ENCODE results near the gene LDLRAD4.

Gene LDLRAD4

DNA sequence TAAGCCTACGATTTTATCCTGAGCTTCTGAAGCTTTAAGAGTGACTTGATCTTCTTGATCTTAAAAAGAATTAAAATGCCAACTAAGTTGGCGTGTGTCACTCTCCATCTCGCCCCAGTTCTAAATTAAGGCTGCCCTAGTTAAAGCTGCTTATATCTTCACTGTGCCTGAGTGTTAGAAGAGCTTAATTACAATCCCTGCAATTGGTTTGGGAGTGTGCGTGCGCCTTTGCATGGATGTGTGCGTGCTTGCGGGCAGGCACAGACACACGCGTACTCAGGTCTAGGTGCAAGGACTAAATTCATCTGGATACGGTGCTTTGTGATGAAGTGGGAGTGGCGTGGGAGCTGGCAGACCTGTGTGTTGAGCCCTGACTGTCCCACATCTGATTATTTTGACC lies 306.3 kb downstream of the LDLRAD4 start:
- H3K27me3 ChIP-seq (ENCODE audit: insufficient read depth, poor library complexity, severe bottlenecking), result no peaks in the 10 kb centered on the region
- no peak for DNase-seq (ENCODE audit: low read depth in 1 of 2, low spot score in 1 of 2)
- no peak overlapping the region for H3K27ac ChIP-seq (replicated peaks)
- H3K4me3 ChIP-seq (replicated peaks; ENCODE audit: insufficient read depth, low read length), result no peak overlapping the region
- TF ChIP-seq GABPA (IDR thresholded peaks at IDR 0.05; ENCODE audit: low read depth) (no peak), POLR2AphosphoS5 (IDR thresholded peaks at IDR 0.05; ENCODE audit: low read depth) (no peak), SPI1 (IDR thresholded peaks at IDR 0.05; ENCODE audit: borderline replicate concordance, low read depth) (no peak)
- TF ChIP-seq, protein P1, sequence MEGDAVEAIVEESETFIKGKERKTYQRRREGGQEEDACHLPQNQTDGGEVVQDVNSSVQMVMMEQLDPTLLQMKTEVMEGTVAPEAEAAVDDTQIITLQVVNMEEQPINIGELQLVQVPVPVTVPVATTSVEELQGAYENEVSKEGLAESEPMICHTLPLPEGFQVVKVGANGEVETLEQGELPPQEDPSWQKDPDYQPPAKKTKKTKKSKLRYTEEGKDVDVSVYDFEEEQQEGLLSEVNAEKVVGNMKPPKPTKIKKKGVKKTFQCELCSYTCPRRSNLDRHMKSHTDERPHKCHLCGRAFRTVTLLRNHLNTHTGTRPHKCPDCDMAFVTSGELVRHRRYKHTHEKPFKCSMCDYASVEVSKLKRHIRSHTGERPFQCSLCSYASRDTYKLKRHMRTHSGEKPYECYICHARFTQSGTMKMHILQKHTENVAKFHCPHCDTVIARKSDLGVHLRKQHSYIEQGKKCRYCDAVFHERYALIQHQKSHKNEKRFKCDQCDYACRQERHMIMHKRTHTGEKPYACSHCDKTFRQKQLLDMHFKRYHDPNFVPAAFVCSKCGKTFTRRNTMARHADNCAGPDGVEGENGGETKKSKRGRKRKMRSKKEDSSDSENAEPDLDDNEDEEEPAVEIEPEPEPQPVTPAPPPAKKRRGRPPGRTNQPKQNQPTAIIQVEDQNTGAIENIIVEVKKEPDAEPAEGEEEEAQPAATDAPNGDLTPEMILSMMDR (IDR thresholded peaks at IDR 0.05; ENCODE audit: insufficient read depth, low read length), result no peak
- TF ChIP-seq, protein P2, sequence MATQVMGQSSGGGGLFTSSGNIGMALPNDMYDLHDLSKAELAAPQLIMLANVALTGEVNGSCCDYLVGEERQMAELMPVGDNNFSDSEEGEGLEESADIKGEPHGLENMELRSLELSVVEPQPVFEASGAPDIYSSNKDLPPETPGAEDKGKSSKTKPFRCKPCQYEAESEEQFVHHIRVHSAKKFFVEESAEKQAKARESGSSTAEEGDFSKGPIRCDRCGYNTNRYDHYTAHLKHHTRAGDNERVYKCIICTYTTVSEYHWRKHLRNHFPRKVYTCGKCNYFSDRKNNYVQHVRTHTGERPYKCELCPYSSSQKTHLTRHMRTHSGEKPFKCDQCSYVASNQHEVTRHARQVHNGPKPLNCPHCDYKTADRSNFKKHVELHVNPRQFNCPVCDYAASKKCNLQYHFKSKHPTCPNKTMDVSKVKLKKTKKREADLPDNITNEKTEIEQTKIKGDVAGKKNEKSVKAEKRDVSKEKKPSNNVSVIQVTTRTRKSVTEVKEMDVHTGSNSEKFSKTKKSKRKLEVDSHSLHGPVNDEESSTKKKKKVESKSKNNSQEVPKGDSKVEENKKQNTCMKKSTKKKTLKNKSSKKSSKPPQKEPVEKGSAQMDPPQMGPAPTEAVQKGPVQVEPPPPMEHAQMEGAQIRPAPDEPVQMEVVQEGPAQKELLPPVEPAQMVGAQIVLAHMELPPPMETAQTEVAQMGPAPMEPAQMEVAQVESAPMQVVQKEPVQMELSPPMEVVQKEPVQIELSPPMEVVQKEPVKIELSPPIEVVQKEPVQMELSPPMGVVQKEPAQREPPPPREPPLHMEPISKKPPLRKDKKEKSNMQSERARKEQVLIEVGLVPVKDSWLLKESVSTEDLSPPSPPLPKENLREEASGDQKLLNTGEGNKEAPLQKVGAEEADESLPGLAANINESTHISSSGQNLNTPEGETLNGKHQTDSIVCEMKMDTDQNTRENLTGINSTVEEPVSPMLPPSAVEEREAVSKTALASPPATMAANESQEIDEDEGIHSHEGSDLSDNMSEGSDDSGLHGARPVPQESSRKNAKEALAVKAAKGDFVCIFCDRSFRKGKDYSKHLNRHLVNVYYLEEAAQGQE (IDR thresholded peaks at IDR 0.05; ENCODE audit: insufficient replicate concordance, low read depth), result no peak

DNA sequence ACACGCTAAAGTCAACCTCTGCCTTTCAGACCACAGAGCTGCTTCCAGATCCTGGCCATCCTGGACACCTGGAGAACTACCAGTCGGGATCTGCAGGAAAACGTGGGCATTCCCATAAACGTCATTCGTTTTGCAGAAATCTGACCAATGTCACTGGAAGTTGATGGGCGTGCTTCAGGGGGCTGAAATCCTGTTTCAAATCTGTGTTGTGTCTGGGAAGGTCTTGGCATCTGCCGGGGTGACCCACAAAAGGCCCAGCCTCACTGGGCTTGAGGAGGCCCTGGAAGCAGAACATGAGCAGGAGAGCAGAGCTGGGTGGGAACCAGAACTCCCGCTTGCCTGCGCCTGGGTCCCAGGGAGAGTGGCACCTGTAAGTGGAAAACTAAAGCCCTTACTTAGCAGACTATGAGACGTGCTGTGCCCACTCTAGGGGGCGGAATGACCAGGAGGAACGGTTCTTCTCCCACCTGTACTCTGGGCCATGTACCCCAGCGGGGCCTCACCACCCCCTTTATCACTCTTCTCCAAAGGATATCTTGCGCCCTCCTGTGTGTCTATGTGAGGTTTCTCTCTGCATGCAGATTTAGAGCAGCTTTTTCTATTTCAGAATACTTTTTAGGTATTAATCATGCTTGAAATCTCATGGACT lies 306.9 kb downstream of the LDLRAD4 start:
- TF ChIP-seq SPI1 (IDR thresholded peaks at IDR 0.05; ENCODE audit: borderline replicate concordance, low read depth) (no peak), GABPA (IDR thresholded peaks at IDR 0.05; ENCODE audit: low read depth) (no peak), POLR2AphosphoS5 (IDR thresholded peaks at IDR 0.05; ENCODE audit: low read depth) (no peak)
- TF ChIP-seq, protein P2 (IDR thresholded peaks at IDR 0.05; ENCODE audit: insufficient replicate concordance, low read depth), result no peak
- TF ChIP-seq, protein P1 (IDR thresholded peaks at IDR 0.05; ENCODE audit: insufficient read depth, low read length), result no peak
- Histone ChIP-seq H3K27me3 (ENCODE audit: insufficient read depth, poor library complexity, severe bottlenecking) (no peaks in the 10 kb centered on the region), H3K4me3 (replicated peaks; ENCODE audit: insufficient read depth, low read length) (no peak overlapping the region), H3K27ac (replicated peaks) (no peak overlapping the region)
- DNase-seq (ENCODE audit: low read depth in 1 of 2, low spot score in 1 of 2), result no peak

DNA sequence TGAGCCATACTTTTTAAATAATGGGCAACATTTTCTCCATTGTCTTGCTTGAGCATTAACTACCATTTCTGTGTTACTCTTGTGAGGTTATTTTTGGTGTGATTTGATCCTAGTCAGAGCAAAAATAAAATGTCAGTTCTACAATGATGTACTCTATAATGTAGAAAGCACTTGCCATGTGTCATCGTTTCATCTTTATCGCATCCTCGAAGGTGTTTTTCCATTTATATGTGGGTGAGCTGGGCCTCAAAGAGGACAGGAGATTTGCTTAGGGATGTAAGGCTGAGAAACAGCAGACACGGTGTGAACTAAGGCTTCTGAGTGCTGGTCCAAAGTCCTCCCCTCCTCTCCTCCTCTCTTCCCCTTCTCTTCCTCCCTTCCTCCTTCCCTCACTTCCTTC lies 308.0 kb downstream of the LDLRAD4 start:
- H3K27me3 ChIP-seq (ENCODE audit: insufficient read depth, poor library complexity, severe bottlenecking), result no peaks in the 10 kb centered on the region
- DNase-seq (ENCODE audit: low read depth in 1 of 2, low spot score in 1 of 2), result no peak
- H3K27ac ChIP-seq (replicated peaks), result no peak overlapping the region
- TF ChIP-seq, protein P2 (IDR thresholded peaks at IDR 0.05; ENCODE audit: insufficient replicate concordance, low read depth), result no peak
- TF ChIP-seq, protein P1 (IDR thresholded peaks at IDR 0.05; ENCODE audit: insufficient read depth, low read length), result no peak
- TF ChIP-seq SPI1 (IDR thresholded peaks at IDR 0.05; ENCODE audit: borderline replicate concordance, low read depth) (no peak), GABPA (IDR thresholded peaks at IDR 0.05; ENCODE audit: low read depth) (no peak), POLR2AphosphoS5 (IDR thresholded peaks at IDR 0.05; ENCODE audit: low read depth) (no peak)
- no peak overlapping the region for H3K4me3 ChIP-seq (replicated peaks; ENCODE audit: insufficient read depth, low read length)

Data from HL-60 (cell line).